ENCODE measurements around the gene BDP1. TPM values are rescaled to one million over a fixed set of nuclear protein-coding genes. Genes with fewer than 3 reads are reported as not detected.
"Not testable (repeated sequence)": the region's sequence is repeated elsewhere in the genome, so short reads cannot be mapped to it uniquely, and the experiment has no call there.

BDP1 gene
- total and polyA plus RNA-seq, 2 experiments from 2014 or later, result 16.1 to 32.7 TPM

- H2AFZ ChIP-seq, result no peak overlapping the region
- no peaks in the 10 kb centered on the region for H3K9me2 ChIP-seq (replicated peaks; ENCODE audit: insufficient read depth)
- no peak overlapping the region for H3K4me2 ChIP-seq
- H3K27me3 ChIP-seq, result no peaks in the 10 kb centered on the region
- no peak for TF ChIP-seq CTCF (IDR thresholded peaks at IDR 0.05; ENCODE audit: poor library complexity)
- no peak for TF ChIP-seq EZH2 (IDR thresholded peaks at IDR 0.05; ENCODE audit: borderline replicate concordance)
- TF ChIP-seq EZH2phosphoT487 (IDR thresholded peaks at IDR 0.05; ENCODE audit: low read depth, severe bottlenecking, unreplicated experiment), result no peak
- H3K36me3 ChIP-seq (replicated peaks; ENCODE audit: insufficient read depth, low read depth), result no peaks in the 10 kb centered on the region
- no peak overlapping the region for H3K4me3 ChIP-seq
- WGBS (ENCODE audit: low lambda C conversion rate, missing lambda C conversion rate), result 97% methylated on average over 1 of the region's 1 CpG
- no peaks in the 10 kb centered on the region for H3K9me3 ChIP-seq (ENCODE audit: low read depth)
- no peaks in the 10 kb centered on the region for H4K20me1 ChIP-seq (ENCODE audit: insufficient read depth, poor library complexity, severe bottlenecking)
- no peaks in the 10 kb centered on the region for H3K79me2 ChIP-seq
- H3K4me1 ChIP-seq (ENCODE audit: insufficient read depth), result no peaks in the 10 kb centered on the region
- no peak for DNase-seq (ENCODE audit: low spot score)
- no peak overlapping the region for H3K27ac ChIP-seq
These were observed 74.2 kb downstream of the BDP1 start for GRCh38 chr5:71529682-71530081.

- Histone ChIP-seq H3K9me2 (replicated peaks; ENCODE audit: insufficient read depth) (no peaks in the 10 kb centered on the region), H3K9me3 (ENCODE audit: low read depth) (no peaks in the 10 kb centered on the region), H3K4me3 (no peak overlapping the region), H4K20me1 (ENCODE audit: insufficient read depth, poor library complexity, severe bottlenecking) (no peaks in the 10 kb centered on the region), H3K4me2 (no peak overlapping the region), H2AFZ (no peak overlapping the region), H3K79me2 (no peaks in the 10 kb centered on the region), H3K27me3 (no peaks in the 10 kb centered on the region), H3K4me1 (ENCODE audit: insufficient read depth) (no peaks in the 10 kb centered on the region), H3K27ac (no peak overlapping the region), H3K36me3 (replicated peaks; ENCODE audit: insufficient read depth, low read depth) (no peaks in the 10 kb centered on the region)
- DNase-seq (ENCODE audit: low spot score), result no peak
- no peak for TF ChIP-seq EZH2 (IDR thresholded peaks at IDR 0.05; ENCODE audit: borderline replicate concordance)
- TF ChIP-seq EZH2phosphoT487 (IDR thresholded peaks at IDR 0.05; ENCODE audit: low read depth, severe bottlenecking, unreplicated experiment), result no peak
- no peak for TF ChIP-seq CTCF (IDR thresholded peaks at IDR 0.05; ENCODE audit: poor library complexity)
- WGBS (ENCODE audit: low lambda C conversion rate, missing lambda C conversion rate), result 91% methylated on average over 3 of the region's 3 CpGs
These were observed 77.7 kb downstream of the BDP1 start for GRCh38 chr5:71533142-71533541.

GRCh38 chr5:71533615-71534014 lies 78.2 kb downstream of the BDP1 start:
- TF ChIP-seq EZH2 (IDR thresholded peaks at IDR 0.05; ENCODE audit: borderline replicate concordance) (no peak), EZH2phosphoT487 (IDR thresholded peaks at IDR 0.05; ENCODE audit: low read depth, severe bottlenecking, unreplicated experiment) (no peak), CTCF (IDR thresholded peaks at IDR 0.05; ENCODE audit: poor library complexity) (no peak)
- H3K4me3 ChIP-seq, result no peak overlapping the region
- H3K9me3 ChIP-seq (ENCODE audit: low read depth), result no peaks in the 10 kb centered on the region
- H3K27me3 ChIP-seq, result no peaks in the 10 kb centered on the region
- H3K27ac ChIP-seq, result no peak overlapping the region
- H2AFZ ChIP-seq, result no peak overlapping the region
- H3K4me2 ChIP-seq, result no peak overlapping the region
- no peaks in the 10 kb centered on the region for H4K20me1 ChIP-seq (ENCODE audit: insufficient read depth, poor library complexity, severe bottlenecking)
- whole genome bisulfite sequencing (ENCODE audit: low lambda C conversion rate, missing lambda C conversion rate), result 88% methylated on average over 1 of the region's 1 CpG
- no peaks in the 10 kb centered on the region for H3K36me3 ChIP-seq (replicated peaks; ENCODE audit: insufficient read depth, low read depth)
- no peaks in the 10 kb centered on the region for H3K9me2 ChIP-seq (replicated peaks; ENCODE audit: insufficient read depth)
- DNase-seq (ENCODE audit: low spot score), result no peak
- H3K79me2 ChIP-seq, result no peaks in the 10 kb centered on the region
- no peaks in the 10 kb centered on the region for H3K4me1 ChIP-seq (ENCODE audit: insufficient read depth)

DNA sequence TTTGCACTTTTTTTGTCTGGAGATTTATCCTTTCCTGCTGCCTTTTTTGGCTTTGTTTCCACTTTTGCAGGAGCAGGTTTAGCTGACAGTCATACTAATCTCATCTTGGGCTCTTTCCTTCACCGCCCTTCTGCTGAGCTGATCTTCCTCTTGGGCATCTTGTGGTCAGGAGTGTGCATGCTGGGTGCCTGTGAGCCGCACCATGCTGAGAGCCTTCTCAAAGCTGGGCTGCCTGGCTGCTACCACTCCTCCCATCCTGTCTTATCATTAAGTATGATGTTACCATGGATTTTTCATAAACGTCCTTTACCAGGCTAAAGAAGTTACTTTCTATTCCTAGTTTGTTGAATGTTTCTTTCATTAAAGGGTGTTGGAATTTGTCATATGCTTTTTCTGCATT lies 82.2 kb downstream of the BDP1 start:
- WGBS (ENCODE audit: low lambda C conversion rate, missing lambda C conversion rate), result 89% methylated on average over 3 of the region's 3 CpGs
- no peak for TF ChIP-seq EZH2 (IDR thresholded peaks at IDR 0.05; ENCODE audit: borderline replicate concordance)
- TF ChIP-seq CTCF (IDR thresholded peaks at IDR 0.05; ENCODE audit: poor library complexity), result no peak
- TF ChIP-seq EZH2phosphoT487 (IDR thresholded peaks at IDR 0.05; ENCODE audit: low read depth, severe bottlenecking, unreplicated experiment), result no peak
- Histone ChIP-seq H2AFZ (no peak overlapping the region), H3K9me3 (ENCODE audit: low read depth) (no peaks in the 10 kb centered on the region), H3K4me3 (no peak overlapping the region), H3K36me3 (replicated peaks; ENCODE audit: insufficient read depth, low read depth) (no peaks in the 10 kb centered on the region), H4K20me1 (ENCODE audit: insufficient read depth, poor library complexity, severe bottlenecking) (no peaks in the 10 kb centered on the region), H3K27ac (no peak overlapping the region), H3K27me3 (no peaks in the 10 kb centered on the region), H3K4me2 (no peak overlapping the region), H3K9me2 (replicated peaks; ENCODE audit: insufficient read depth) (no peaks in the 10 kb centered on the region), H3K79me2 (no peaks in the 10 kb centered on the region), H3K4me1 (ENCODE audit: insufficient read depth) (no peaks in the 10 kb centered on the region)
- no peak for DNase-seq (ENCODE audit: low spot score)

DNA sequence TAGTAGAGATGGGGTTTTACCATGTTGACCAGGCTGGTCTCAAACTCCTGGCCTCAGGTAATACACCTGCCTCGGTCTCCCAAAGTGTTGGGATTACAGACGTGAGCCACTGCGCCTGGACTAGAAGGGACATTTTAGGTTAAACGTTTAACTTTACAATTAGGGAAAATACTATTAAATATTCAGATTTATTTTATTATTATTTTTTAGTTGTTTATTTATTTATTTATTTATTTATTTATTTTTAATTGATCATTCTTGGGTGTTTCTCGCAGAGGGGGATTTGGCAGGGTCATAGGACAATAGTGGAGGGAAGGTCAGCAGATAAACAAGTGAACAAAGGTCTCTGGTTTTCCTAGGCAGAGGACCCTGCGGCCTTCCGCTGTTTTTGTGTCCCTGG lies 95.4 kb downstream of the BDP1 start:
- not testable (repeated sequence) for H3K9me3 ChIP-seq (ENCODE audit: low read depth); H3K4me1 ChIP-seq (ENCODE audit: insufficient read depth); H3K4me2 ChIP-seq; H2AFZ ChIP-seq; H3K27ac ChIP-seq; DNase-seq (ENCODE audit: low spot score); H3K79me2 ChIP-seq; H3K4me3 ChIP-seq; H3K27me3 ChIP-seq; H3K9me2 ChIP-seq (replicated peaks; ENCODE audit: insufficient read depth); H4K20me1 ChIP-seq (ENCODE audit: insufficient read depth, poor library complexity, severe bottlenecking); H3K36me3 ChIP-seq (replicated peaks; ENCODE audit: insufficient read depth, low read depth)
- WGBS (ENCODE audit: low lambda C conversion rate, missing lambda C conversion rate), result 96% methylated on average over 7 of the region's 7 CpGs
